LHCN-M2 (cell line): Measurements from ENCODE around the gene LMX1A. TPM values are rescaled to one million over a fixed set of nuclear protein-coding genes. Genes with fewer than 3 reads are reported as not detected.

Source experiments
- DNase-seq: peaks from one replicate; pipeline ENCODE4 v3.0.0-alpha.2; 2012; ENCODE audit warnings: low read depth
- total RNA-seq: library from RNA; depleted of rRNA; stranded (reverse); fragments of >200 nt; gene quantifications from 2 replicates; pipeline ENCODE4 v1.2.3, GENCODE V29; 2014

Gene LMX1A
- total RNA-seq, 1 experiment from 2014 or later = not detected

DNA sequence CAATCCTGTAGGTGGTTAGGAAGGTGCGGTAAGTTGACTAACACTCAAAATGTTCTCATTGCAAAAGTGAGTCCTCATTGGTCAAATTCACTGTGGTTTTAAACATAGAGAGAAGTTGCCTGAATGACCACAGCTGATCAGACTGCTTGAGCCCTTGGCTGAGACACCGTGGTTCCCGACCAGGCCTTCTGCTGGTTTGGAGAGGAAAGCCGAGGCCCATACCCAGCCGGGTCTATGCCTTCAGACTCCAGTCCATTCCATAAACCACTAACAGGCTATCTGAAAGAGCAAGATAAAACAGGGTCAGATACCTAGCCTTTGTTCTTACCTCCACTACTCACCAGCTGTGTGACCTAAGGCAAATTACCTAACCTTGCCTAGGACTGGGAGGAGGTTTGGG lies 133.9 kb downstream of the LMX1A start:
- DNase-seq = no peak

DNA sequence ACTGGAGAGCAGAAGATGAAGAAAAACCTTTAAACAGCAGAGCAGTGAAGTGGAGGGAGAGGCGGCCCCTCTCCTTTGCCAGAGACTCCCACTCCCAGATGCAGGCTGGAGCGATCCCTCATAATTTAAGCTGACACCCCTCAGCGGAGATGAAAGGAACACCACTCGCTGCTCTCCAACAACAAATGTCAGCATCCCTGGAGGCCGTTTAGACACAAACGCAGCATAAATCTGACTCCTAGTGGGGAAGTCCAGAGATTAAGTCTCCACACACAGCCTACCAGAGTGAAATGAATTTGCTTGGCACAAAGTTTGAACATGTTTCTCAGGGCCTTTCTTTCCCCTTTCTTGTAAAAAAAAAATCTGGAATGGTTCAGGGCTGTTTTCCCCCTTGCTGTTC lies 137.8 kb downstream of the LMX1A start:
- no peak for DNase-seq

DNA sequence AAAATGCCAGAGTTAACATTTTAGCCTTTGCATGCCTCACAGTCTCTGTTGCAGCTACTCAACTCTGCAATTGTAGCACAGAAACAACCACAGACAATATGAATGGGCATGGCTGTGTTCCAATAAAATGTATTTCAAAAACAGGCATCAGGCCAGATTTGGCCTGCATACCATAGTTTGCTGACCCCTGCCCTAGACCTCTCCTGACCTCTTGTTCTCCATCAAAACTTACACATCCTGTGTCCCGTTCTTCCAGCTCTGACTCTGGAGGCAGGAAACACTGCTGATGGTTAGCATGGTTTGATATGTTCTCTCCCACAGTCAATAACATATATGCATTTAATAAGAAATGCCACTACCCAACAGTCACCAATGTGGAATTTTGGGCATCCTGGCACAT lies 138.6 kb downstream of the LMX1A start:
- no peak for DNase-seq

DNA sequence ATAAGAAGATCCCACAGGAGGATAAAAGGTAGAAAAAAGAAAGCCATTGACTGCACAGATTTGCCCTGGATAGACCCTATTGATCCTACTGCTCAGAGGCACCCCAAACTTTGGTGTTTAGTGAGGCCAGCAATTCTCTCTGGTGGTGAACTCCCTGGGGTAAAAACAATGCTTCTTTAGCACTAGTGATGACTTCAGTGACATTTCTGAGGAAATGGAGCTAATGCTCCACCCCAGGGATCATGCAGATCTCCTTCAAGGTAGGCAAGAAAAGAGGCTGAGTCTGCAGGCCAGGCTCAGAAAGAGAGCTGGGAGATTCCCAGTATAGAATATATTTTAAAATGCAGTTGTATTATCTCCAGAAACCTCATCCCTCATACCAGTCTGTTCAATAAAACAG lies 140.3 kb downstream of the LMX1A start:
- no peak for DNase-seq

DNA sequence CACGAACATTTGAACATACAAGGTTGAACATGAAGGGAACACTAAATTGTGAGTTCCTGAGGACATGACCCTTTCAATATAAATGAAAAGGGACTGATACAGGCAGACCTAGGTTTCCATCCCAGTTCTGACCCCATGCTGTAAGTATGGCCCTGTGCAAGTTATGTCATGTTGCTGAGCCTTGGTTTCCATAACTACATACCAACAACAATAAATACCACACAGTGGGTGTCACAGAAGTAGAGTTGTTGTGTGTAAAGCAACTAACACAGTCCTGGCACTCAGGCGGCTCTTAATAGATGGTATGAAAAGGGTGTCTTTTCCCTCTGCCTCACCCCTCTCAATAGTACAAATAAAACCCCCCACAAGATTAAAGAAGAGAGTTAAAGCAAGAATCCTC lies 140.8 kb downstream of the LMX1A start:
- no peak for DNase-seq

DNA sequence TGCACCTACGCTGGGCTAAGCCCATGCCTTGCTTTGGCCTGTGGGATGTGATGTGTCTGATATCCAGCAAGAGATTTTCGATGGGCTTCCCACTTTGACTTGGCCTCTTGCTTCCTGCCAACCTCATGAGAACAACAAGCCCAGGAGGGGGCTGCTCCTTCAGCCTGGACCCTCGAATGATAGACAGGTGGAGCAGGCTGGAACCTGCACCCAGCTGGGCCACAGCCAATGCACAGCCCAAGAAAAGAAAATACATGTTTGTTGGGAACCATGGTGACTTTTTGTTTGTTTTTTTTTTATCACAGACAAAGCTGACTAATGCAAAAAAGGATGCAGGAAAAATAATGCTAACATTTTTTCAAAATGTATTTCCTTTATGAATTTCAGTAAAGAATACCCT lies 144.3 kb downstream of the LMX1A start:
- DNase-seq = no peak

DNA sequence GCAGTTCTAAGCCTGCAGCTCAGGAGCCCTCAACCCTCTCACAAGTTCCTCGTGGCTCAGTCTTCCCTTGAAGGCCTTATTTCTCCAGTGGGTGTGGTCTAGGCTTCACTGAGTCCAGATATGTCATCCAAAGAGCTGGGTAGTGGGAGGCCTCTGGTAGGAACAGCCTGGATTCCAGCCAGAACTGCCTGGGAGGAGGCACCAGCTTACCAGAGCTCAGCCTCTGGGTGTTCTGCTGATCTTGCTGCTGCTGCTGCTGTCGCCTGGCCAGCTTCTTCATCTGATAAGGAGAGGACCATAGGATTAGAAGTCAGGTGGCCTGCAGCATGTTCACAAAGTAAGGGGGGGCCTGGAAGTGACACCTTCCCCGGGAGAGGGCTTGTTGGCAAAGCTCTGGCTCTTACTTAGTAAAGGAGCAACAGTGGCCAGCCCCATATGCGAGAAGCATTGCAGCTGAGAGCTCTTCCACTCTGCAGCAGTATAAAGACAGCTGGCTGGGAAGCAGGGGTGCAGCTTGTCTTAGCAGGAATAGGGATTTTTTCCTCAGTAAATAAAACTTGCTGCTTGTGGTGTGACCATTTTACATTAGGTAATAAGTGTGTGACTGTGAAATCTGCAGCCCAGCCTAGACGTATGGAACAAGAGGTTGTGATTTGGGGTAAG lies 148.5 kb downstream of the LMX1A start:
- DNase-seq = no peak

DNA sequence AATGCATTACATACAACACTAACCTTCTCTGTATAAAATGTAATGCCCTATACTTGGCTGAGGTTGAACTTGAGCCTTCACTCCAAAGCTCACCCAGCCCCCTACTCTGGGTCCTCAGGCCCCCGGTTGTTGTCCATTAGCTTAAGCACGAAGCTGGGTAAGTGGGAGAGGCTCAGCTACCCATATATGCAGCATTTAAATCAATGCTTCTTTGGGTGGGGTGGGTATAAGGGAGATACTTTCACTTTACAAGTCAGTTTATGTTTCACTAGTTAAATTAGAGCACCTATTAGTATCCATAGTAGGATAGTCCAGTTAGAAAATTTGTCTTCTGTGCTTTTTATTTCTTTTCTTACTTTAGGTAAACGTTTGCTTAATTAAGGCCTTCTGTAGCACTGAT lies 151.4 kb downstream of the LMX1A start:
- DNase-seq = no peak

DNA sequence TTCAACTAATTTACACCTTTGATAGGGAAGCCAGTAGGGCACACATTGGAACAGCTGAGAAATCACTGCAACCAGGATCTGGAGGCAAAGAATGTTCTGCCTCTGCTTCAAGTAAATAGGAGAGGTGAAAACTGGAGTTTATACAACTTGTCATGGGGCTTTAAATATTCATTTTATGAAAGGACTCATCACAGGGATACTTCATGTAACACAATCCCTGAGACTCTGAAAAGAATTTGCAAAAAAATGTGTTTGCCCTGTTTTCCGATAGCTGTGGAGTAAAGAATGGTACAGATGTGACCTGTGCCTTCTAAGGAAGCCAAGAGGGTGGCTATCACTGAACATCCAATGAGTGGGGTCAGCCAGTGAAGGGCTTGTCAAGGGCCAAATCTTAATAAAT lies 152.0 kb downstream of the LMX1A start:
- DNase-seq = no peak

DNA sequence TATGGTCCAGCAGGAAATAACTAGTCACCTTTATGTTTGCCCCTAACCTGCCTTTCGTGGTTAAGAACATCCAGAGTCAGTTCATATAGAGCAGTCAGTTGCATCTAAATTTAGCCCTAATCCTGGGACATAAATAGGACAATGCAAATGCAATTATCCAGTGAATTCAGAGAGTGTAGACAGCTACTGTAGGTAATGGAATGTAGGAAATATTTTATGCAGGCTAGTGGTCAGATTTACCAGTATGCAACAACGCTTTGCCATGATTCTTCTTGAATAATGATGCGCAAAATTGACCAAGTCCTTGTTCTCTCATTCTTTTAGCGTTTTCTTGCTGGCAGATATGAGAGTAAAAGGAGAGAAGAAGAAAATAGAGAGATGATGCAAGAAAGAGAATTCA lies 165.4 kb downstream of the LMX1A start:
- DNase-seq = no peak

DNA sequence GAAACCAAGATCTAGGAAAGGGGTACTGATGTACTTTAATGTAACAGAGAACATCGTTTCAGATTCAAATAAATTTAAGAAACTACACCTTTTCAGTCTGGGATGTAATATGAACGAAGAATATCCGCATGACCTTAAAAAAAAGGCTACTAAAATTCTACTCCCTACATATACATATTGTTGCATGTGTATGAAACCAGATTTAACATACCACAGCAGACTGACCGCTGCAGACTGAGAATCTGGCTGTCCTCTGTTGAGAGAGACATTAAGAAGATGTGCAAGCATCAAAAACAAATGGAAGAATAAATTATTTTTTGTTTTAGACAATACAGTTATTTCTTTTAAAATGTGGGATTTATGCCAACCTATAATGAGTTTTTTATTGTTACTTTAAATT lies 166.6 kb downstream of the LMX1A start:
- no peak for DNase-seq

DNA sequence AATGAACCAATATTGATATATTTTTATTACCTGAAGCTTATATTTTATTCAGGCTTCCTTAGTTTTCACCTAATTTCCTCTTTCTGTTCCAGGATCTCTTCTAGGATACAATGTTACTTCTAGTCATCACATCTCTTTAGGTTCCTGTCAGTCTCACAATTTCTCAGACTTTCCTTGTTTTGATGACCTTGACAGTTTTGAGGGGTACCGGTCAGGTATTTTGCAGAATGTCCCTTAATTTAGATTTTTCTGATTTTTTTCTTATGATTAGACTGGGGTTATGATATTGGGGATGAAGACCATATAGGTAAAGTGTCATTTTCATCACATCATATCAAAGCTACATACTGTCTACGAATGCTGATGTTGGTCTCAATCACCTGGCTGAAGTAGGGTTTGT lies 167.5 kb downstream of the LMX1A start:
- no peak for DNase-seq

DNA sequence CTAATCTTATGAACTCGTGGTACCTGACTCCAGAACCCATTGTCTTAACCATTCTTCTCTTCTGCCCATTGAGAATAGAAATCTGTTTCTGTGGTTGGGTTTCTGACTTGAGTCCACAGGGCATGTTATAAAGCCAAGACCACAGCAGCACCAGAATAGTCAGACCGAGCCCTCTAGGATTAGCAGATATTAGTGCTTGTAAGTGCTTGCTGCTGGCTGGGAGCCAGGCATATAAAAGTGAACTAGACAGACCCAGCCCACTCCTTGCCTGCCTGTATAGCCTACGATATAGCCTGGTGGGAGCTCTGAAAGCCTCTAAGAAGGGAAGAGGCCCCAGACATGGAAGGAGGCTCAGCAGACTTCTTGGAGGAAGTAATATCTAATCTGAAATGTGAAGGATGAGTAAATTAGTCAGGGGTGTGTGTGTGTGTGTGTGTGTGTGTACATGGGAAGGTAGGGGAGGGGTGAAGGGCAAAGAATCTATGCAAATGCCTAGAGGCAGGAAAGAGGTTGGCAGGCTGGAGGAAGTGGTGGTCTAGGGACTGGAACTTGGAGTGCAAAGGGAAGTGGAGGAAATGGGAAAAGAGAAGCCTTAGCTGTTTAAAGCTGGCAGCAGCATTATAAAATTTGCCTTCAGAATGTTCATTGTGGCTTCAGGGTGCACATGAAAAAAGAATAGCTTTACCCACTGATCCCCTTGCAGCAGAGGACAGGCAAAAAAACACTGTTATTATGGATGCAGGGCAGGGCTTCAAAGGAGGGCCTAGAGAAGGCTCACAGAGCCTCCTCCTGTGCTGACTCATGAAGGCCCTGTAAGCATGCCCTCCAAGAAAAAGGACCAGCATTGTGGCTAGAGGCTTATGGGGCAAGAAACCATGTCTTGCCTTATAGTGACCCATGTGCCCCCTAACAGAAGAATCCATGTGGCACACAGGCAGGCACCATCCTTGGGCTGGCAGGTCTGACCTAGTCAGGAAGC lies 169.2 kb downstream of the LMX1A start:
- DNase-seq = no peak

DNA sequence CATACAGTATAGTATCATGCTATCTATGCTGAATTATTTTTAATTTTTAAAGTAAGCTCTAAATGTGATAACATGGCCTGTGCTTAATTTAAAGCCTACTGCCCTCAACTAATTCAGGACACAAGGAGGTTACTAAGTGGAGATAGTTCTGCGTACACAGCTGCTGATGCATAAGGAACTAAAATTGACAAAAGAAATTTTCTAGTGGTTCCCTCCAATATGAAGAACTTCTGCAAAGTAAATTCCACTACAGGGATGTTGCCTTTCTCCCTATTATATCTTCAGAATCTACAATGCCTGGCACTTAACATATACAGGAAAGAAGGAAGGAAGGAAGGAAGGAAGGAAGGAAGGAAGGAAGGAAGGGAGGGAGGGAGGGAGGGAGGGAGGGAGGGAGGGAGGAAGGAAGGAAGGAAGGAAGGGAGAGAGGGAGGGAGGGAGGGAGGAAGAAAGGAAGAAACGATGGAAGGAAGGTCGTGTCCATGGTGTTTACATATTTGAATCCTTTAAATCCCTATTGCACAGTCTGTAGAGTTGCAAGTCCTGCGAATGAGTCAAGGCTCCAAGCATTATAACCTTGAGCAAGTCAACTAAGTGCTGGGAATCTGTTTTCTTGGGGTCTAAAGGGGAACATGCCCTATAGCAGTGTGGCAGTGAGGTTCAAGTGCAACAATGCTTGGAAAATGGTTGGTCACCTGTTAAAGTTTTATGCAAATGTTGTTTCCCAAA lies 171.2 kb downstream of the LMX1A start:
- no peak for DNase-seq

DNA sequence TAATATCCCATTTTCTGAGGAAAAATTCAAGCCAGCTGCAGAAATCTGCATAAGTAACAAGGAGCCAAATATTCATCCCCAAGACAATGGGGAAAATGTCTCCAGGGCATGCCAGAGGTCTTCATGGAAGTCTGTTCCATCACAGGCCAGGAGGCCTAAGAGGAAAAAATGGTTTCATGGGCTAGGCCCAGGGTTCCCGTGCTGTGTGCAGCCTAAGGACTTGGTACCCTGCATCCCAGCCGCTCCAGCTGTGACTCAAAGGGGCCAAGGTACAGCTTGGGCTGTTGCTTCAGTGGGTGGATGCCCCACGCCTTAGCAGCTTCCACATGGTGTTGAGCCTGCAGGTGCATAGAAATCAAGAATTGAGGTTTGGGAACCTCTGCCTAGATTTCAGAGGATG lies 173.5 kb downstream of the LMX1A start:
- no peak for DNase-seq

DNA sequence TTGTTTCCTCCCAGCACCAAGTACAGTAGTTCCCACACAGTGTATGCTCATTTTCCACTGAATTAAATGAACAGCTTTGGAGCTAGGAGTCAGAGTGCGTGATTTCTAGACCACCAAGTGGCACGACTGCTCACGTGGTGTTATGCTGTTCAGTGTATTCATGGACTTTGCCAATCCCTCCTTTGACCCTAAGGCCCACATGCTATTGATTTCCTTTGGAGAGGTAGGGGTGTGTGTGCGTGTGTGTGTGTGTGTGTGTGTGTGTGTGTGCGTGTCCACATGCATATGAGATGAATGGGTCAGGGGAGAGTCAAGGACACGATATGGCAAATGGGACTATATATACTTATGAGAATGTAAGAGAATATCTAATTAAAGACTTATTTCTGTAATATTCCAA lies 177.2 kb downstream of the LMX1A start:
- no peak for DNase-seq

DNA sequence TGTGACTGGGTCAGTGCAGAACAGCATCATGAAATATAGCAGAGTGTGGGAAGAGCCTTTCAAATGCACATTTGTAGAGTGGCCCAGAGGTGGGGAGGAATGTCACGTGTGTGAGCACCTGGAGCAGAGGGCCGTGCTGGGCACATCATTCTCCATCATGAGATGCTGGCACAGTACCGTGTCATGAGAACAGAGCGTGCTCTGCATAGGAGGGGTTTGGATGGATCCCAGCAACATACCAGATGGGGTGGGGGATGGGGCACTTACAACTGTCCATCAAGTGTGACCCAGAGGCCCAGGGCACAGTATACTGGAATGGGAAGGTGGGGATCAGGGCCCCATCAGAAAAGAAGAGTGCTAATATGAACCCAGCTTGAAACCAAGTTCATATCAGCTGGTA lies 182.0 kb downstream of the LMX1A start:
- DNase-seq = no peak

DNA sequence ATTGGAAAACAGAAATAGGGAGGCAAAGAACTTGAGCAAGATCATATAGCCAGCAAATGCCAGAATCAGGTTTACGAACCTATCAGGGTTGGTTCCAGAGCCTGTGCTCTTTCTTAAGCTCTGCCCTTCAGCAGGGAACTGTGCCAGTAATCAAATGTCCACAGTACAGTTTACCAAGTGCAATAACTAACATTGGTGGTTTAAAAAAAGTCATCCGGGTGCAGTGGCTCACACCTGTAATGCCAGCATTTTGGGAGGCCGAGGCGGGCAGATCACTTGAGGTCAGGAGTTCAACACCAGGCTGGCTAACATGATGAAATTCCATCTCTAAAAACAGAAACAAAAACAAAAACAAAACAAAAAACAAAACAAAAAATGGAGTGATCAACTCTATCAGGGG lies 182.7 kb downstream of the LMX1A start:
- DNase-seq = no peak

DNA sequence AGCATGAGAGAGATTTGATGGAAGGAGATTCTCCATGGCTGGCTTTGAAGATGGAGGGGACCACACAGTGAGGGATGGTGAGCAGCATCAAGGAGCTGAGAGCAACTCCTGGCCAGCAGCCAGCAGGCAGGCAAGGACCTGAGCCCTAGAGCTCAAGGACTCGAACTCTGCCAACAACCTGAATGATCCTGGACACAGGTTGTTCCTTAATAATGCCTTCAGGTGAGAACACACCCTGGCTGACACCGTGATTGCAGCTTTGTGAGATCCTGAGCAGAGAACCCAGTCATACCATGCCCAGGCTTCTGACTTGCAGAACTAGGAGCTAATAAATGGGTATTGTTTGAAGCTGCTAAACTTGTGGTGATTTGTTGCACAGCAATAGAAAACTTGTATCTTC lies 183.1 kb downstream of the LMX1A start:
- no peak for DNase-seq

DNA sequence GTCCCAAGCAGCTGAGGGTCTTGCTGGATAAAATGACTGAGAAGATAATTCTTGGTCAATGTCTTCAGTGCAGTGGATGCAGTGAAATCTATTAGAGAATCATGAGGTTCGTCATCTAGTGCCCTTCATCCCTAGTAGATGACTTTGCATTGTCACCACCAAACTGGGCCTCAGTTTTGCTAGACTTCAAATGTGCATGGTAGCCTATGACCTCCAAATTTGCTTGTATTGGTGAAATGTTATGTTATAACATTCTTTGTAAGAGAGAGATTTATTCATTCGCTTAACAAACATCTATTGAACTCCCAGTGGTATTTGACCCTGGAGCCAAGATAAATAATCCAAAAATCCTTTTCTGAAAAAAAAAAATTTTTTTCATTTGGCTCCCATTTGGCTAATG lies 183.8 kb downstream of the LMX1A start:
- no peak for DNase-seq

DNA sequence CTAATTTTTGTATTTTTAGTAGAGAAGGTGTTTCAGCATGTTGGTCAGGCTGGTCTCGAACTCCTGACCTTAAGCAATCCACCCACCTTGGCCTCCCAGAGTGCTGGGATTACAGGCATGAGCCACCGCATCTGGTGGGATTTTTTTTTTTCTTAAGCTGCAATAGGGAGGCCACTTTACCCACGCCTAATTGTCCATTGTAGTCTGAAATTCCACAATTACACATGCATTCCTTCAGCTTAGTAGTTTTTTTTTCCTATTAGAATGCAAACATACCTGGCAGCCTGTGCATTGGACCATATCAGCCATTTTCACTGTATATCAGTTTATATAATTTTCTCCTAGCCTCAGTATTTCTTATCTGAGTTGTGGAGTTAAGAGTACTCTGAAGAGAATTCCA lies 186.8 kb downstream of the LMX1A start:
- DNase-seq = no peak

DNA sequence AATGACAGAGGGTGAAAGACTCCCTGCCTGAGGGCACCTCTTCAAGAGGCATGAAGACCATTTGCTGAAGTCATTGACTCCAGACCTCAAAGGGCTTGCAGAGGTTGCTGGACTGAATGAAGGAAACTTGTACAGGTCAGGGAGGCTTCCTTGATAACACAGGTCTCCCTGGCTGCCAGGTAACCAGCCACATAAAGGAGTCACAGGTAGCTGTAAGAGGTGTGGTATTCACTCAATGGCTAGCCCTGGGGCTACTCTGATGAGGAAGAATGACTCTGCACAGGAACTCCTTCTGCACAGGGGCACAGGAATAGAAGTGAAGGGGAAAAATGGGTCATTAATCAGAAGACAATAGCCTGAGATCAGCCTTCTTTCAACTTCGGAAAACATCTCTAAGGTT lies 187.5 kb downstream of the LMX1A start:
- DNase-seq = no peak
